Duodenal mucosa (tissue), 2 donors: ENCODE measurements around the gene REPIN1.

Experiments used
- H3K27ac ChIP-seq: one replicate; pipeline ENCODE4 v1.7.0; 2013; ENCODE audit warnings: low read depth, low read length
- H3K27me3 ChIP-seq, 2 donors: one replicate each; pipeline ENCODE4 v1.7.0; 2013; ENCODE audit warnings: low read length in 2 of 2, control low read depth in 1 of 2; ENCODE audit not compliant: insufficient read depth in 2 of 2, control insufficient read depth in 1 of 2
- H3K36me3 ChIP-seq, 2 donors: one replicate each; pipeline ENCODE4 v1.7.0; 2013; ENCODE audit warnings: low read length in 2 of 2, control low read depth in 1 of 2; ENCODE audit not compliant: insufficient read depth in 2 of 2, control insufficient read depth in 1 of 2
- H3K4me1 ChIP-seq, 2 donors: one replicate each; pipeline ENCODE4 v1.7.0; 2013; ENCODE audit warnings: low read length in 2 of 2, control low read depth in 1 of 2; ENCODE audit not compliant: insufficient read depth in 2 of 2, control insufficient read depth in 1 of 2
- H3K4me3 ChIP-seq, 2 donors: one replicate each; pipeline ENCODE4 v1.7.0; 2013; ENCODE audit warnings: low read length in 2 of 2, low read depth in 1 of 2
- H3K9ac ChIP-seq, 2 donors: one replicate each; pipeline ENCODE4 v1.7.0; 2013; ENCODE audit warnings: low read length in 2 of 2, low read depth in 1 of 2
- H3K9me3 ChIP-seq, 2 donors: one replicate each; pipeline ENCODE4 v1.7.0; 2013; ENCODE audit warnings: low read length in 2 of 2, control low read depth in 1 of 2; ENCODE audit not compliant: control insufficient read depth in 1 of 2

The REPIN1 gene

DNA sequence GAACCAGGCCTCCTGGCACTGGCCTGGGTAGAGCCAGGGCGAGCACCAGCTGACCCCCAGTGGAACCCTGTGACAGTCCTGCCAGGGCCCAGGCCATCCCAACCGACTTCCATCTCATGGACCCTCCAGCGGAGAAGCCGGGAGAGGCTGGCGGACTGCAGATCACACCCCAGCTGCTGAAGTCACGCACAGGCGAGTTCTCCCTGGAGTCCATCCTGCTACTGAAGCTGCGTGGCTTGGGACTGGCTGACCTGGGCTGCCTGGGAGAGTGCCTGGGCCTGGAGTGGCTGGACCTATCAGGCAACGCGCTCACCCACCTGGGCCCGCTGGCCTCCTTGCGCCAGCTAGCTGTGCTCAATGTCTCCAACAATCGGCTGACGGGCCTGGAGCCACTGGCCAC lies 31.9 kb upstream of the REPIN1 start:
- Histone ChIP-seq H3K36me3 (peaks cover 0 to 5% of the 10 kb centered on the region in 2 donors), H3K4me3 (no peak overlapping the region), H3K9me3 (no peaks in the 10 kb centered on the region), H3K27me3 (peaks cover 5% of the 10 kb centered on the region in 2 donors), H3K9ac (no peak overlapping the region), H3K4me1 (peaks cover 18 to 22% of the 10 kb centered on the region in 2 donors), H3K27ac (no peak overlapping the region)

GRCh38 chr7:150337179-150337578 lies 31.4 kb upstream of the REPIN1 start:
- H3K27ac ChIP-seq = no peak overlapping the region
- H3K9ac ChIP-seq = no peak overlapping the region
- H3K36me3 ChIP-seq = peaks cover 0 to 5% of the 10 kb centered on the region in 2 donors
- peaks cover 18 to 22% of the 10 kb centered on the region in 2 donors for H3K4me1 ChIP-seq
- H3K4me3 ChIP-seq = no peak overlapping the region
- H3K9me3 ChIP-seq = no peaks in the 10 kb centered on the region
- H3K27me3 ChIP-seq = peaks cover 5% of the 10 kb centered on the region in 2 donors

- Histone ChIP-seq H3K4me1 (peaks cover 18 to 22% of the 10 kb centered on the region in 2 donors), H3K27me3 (peaks cover 5% of the 10 kb centered on the region in 2 donors), H3K4me3 (no peak overlapping the region), H3K36me3 (peaks cover 0 to 5% of the 10 kb centered on the region in 2 donors), H3K27ac (no peak overlapping the region), H3K9me3 (no peaks in the 10 kb centered on the region), H3K9ac (no peak overlapping the region)
These were observed 31.0 kb upstream of the REPIN1 start for GRCh38 chr7:150337659-150338081.

DNA sequence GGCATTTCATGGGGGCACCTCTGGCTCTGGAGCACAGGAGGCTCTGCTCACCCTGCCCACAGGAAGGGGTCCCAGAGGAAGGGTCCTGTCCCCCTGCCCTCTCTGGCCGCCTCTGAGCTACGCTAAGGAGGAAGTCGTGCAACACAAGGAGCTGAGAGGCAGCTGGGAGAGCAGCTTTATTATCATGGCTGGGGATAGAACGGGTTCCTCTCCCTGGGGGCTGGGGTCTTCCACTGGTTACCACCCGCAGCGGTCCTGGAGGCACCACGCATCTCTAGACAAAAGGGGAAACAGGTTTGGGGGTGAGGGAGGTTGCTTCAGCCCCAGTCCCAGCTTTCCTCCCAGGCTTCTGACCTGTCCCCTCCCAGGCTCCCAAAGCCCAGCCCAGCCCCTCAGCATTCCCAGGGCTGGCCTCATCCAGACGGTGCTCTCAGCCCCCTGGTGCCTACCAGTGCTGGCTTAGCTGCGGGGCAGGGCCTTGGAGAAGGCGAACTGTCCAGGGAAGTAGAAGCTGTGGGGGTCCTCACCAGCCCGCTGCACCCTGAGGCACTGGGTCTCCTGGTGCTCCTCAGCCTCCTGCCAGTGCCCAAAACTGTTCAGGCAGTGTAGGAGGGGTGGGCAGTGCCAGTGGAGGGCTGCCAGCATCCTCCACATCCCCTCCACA lies 30.3 kb upstream of the REPIN1 start:
- H3K36me3 ChIP-seq = peaks cover 0 to 5% of the 10 kb centered on the region in 2 donors
- H3K27me3 ChIP-seq = peaks cover 5% of the 10 kb centered on the region in 2 donors
- H3K9ac ChIP-seq = no peak overlapping the region
- H3K27ac ChIP-seq = no peak overlapping the region
- no peaks in the 10 kb centered on the region for H3K9me3 ChIP-seq
- peaks cover 18 to 22% of the 10 kb centered on the region in 2 donors for H3K4me1 ChIP-seq
- no peak overlapping the region for H3K4me3 ChIP-seq

DNA sequence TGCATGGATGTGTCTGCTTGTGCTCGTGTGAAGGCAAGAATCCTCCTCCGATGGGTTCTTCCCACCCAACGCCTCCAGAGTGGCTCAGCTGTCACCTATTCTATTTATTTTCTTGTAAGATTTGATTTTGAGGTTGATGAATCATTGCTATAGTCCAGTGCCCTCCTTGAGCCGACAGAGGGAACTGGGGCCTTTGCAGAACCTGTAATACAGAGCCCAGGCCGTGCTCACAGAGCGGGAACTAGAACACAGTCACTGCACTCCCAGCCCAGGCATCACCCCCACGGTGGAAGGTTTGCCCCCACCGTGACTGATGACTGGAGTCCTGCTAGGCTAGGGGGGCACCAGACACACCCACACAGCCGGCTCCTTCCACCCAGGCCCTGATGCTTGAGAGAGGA lies 29.2 kb upstream of the REPIN1 start:
- Histone ChIP-seq H3K9ac (no peak overlapping the region), H3K4me1 (peaks cover 18 to 22% of the 10 kb centered on the region in 2 donors), H3K36me3 (peaks cover 0 to 5% of the 10 kb centered on the region in 2 donors), H3K9me3 (no peaks in the 10 kb centered on the region), H3K4me3 (peak overlapping the region; percentile 50 to 67), H3K27ac (no peak overlapping the region), H3K27me3 (peaks cover 5% of the 10 kb centered on the region in 2 donors)

DNA sequence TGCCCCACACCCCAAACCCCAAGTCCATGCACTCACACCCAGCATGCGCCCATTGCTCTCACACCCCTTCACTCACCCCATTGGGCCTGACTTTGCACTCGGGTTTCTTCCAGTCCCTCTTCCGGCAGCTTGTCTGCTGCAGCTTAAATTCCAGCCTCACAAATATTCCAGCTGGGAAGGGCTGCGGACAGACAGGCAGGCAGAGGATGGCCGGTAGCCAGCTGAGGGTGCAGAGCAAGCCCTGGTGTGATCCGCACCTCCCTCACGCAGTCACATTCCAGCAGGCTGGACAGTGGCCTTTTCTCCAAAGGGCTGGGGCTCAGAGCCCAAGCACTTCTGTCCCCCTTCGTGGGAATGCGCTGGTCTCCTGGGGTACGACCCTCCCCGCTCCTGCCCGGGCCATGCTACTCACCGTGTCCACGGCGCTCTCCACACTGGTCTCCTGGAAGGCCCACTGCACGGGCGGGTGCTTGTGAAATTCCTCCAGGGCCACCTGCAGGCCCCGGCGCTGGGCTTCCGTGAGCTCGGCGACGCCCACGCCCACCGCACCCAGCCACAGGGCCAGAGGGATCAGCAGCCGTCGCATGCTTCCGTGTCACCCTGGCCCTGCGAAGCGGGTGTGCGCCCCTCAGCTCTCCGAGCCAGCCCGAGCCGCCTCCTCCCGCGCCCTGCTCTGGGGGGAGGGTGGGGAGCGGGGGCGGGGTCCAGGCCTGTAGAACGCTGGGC lies 28.4 kb upstream of the REPIN1 start:
- Histone ChIP-seq H3K36me3 (peaks cover 0 to 5% of the 10 kb centered on the region in 2 donors), H3K9ac (peak overlapping the region in 1 of 2 donors; percentile 12), H3K4me1 (peaks cover 15 to 22% of the 10 kb centered on the region in 2 donors), H3K9me3 (no peaks in the 10 kb centered on the region), H3K27me3 (peaks cover 5% of the 10 kb centered on the region in 2 donors), H3K27ac (peak overlapping the region; percentile 17), H3K4me3 (peak overlapping the region; percentile 50 to 67)

DNA sequence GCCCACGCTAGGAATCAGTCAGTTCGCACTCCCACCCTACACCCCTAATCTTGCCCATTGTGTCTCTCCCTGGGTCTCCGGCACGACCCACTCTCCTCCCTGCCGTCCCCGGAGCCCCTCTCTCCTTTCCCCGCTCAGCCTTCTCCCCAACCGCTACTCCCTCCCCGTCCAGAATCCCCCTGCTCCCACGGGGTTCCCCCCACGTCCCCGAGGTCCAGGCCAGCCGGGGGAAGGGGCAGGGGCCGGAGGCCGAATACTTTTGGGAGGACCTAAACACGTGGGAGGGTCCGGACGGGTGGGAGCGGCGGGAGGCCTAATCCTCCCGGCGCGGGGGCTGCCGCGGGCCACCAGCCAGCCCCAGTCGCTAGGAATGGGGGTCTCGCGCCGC lies 27.8 kb upstream of the REPIN1 start:
- Histone ChIP-seq H3K27ac (peak overlapping the region; percentile 20), H3K27me3 (peaks cover 5% of the 10 kb centered on the region in 2 donors)

DNA sequence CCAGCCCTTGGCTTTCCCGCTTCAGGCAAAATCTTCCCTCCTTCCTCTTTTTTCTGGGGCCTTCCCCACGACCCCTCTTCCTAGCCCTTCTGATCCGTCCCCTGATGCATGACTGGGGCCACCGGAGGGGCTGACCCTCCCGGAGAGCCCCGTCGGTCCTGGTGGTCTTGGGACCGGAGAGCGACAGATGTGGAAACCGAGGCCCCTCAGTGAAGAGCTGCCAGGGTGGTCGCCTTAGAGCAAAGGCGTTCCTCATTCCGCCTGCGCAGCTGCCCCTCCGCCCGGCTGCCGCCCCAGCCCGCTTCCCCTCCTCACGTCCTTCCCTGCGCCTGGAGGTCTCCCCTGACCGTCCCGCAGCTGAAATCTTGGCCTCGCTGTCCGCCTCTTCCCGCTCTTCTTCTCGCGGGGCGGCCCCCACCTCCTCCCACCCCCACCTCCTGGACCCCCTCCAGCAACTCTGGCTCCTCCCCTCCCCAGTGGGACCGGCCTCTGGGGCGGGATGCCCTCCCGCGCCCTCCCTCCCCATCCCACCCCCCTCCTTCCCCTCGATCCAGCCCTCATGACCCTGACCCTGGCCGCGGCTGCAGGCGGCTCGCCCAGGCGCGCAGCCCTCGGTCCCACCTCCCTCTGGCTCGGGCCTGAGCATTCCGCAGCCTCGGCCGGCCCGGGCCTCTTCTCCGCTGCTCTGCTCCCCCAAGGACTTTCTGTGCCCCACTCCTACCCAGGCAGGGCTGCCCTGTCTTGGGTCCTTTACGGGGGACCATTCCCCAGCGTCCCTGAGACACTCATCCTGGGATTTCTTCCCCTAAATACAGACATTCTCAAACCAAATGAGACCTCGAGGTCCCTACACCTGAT lies 27.1 kb upstream of the REPIN1 start, which contains the start of gene RARRES2:
RARRES2 (minus strand) TSS at position 367 of the 858 bp plus-strand sequence. CDS start 1,020 bp downstream, outside the sequence.
- H3K9ac ChIP-seq = peak within 1 kb of the TSS; percentile 12 to 38
- peaks cover 13% of the 10 kb centered on the region in 2 donors for H3K4me1 ChIP-seq
- H3K9me3 ChIP-seq = no peaks in the 10 kb centered on the region
- H3K36me3 ChIP-seq = peaks cover 0 to 5% of the 10 kb centered on the region in 2 donors
- peaks cover 5% of the 10 kb centered on the region in 2 donors for H3K27me3 ChIP-seq
- H3K27ac ChIP-seq = peak within 1 kb of the TSS; percentile 20
- peak within 1 kb of the TSS; percentile 50 to 67 for H3K4me3 ChIP-seq

More for the DNA sequence above, 27.8 kb upstream of the REPIN1 start:
- peak overlapping the region; percentile 12 to 38 for H3K9ac ChIP-seq
- H3K9me3 ChIP-seq = no peaks in the 10 kb centered on the region
- peak overlapping the region; percentile 50 to 67 for H3K4me3 ChIP-seq
- peaks cover 0 to 5% of the 10 kb centered on the region in 2 donors for H3K36me3 ChIP-seq
- peaks cover 13 to 19% of the 10 kb centered on the region in 2 donors for H3K4me1 ChIP-seq

DNA sequence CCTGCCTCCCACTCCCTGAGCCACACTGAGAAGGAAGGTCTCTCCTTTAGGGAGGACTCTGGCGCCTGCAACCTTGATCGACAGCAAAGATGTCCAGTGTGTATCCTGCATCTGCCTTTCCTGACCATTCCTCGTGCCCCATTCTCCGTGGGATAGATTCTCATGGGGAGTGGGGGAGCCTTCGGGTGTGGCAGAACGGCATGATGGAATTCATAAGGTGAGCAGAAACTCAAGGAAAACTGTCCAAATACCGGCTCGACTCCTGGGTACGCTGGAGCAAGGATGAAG lies 26.6 kb upstream of the REPIN1 start:
- Histone ChIP-seq H3K27ac (no peak overlapping the region), H3K9me3 (no peaks in the 10 kb centered on the region), H3K36me3 (peaks cover 0 to 5% of the 10 kb centered on the region in 2 donors), H3K9ac (no peak overlapping the region), H3K4me3 (no peak overlapping the region), H3K4me1 (peaks cover 12 to 13% of the 10 kb centered on the region in 2 donors), H3K27me3 (peaks cover 5% of the 10 kb centered on the region in 2 donors)
